ENCODE results near the gene MYO3B.

- TF ChIP-seq CTCF (IDR thresholded peaks at IDR 0.05) (no peak), POLR2A (IDR thresholded peaks at IDR 0.05) (no peak)
Observed at GRCh38 chr2:170282851-170283250, 104.9 kb downstream of the MYO3B start.
